IPS-18a (cell line): ENCODE results near the gene ZFP92.
"Not testable (repeated sequence)": the region's sequence is repeated elsewhere in the genome, so short reads cannot be mapped to it uniquely, and the experiment has no call there.

ENCODE experiments used
- H3K27ac ChIP-seq: one replicate; pipeline ENCODE4 v1.5.1; 2013; ENCODE audit warnings: low read length
- H3K27me3 ChIP-seq: one replicate; pipeline ENCODE4 v1.6.1; 2013; ENCODE audit warnings: mild to moderate bottlenecking, low read length; ENCODE audit not compliant: control insufficient read depth, insufficient read depth
- H3K36me3 ChIP-seq: one replicate; pipeline ENCODE4 v1.6.1; 2013; ENCODE audit warnings: low read depth, low read length; ENCODE audit not compliant: control insufficient read depth
- H3K4me1 ChIP-seq: one replicate; pipeline ENCODE4 v1.6.1; 2013; ENCODE audit warnings: low read depth, low read length; ENCODE audit not compliant: control insufficient read depth
- H3K4me3 ChIP-seq: one replicate; pipeline ENCODE4 v1.5.1; 2013; ENCODE audit warnings: low read length
- H3K9ac ChIP-seq: one replicate; pipeline ENCODE4 v1.6.1; 2013; ENCODE audit warnings: mild to moderate bottlenecking, low read length, moderate library complexity
- H3K9me3 ChIP-seq: one replicate; pipeline ENCODE4 v1.6.1; 2013; ENCODE audit warnings: low read depth, low read length; ENCODE audit not compliant: control insufficient read depth

ZFP92 gene

DNA sequence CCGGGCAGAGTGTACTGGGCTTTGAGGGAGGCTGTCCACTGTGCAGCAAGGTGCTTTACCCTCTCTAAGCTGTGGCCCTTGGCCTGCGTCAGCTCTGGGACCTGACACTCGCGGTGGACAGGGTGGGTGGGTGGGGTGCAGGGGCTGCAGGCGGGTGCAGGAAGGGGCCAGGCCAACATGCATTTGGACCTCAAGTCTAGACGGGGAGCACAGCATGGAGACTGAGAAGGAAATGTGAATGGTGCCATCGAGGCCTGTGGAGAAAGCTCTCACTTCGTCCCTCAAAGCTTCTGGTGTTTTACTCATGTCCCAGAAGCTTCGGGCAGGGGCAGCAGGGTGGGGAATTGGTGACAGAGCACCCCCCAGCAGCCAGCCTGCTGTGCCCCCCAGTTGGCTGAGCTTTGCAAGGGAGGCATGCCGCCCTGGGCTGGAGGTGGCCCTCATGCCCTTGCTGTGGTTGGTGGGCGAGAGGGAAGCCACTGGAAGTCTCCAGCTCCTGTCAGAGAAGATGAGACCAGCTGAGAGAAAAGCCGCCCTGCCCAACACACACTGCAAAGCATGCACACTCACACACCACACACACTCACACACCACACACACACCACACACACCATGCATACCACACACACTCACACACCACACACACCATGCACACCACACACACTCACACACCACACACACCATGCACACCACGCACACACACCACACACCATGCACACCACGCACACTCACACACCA is 22.4 kb upstream of the ZFP92 start:
- H3K27me3 ChIP-seq: no peaks in the 10 kb centered on the region
- H3K4me1 ChIP-seq: no peaks in the 10 kb centered on the region
- H3K27ac ChIP-seq: no peak overlapping the region
- no peaks in the 10 kb centered on the region for H3K36me3 ChIP-seq
- H3K4me3 ChIP-seq: no peak overlapping the region
- no peak overlapping the region for H3K9ac ChIP-seq
- H3K9me3 ChIP-seq: peaks cover 24% of the 10 kb centered on the region

DNA sequence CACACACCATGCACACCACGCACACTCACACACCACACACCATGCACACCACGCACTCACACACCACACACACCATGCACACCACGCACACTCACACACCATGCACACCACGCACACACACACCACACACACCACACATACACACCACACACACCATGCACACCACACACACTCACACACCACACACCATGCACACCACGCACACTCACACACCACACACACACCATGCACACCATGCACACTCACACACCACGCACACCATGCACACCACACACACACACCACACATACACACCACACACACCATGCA is 21.9 kb upstream of the ZFP92 start:
- H3K9ac ChIP-seq, H3K36me3 ChIP-seq, H3K4me3 ChIP-seq, H3K27ac ChIP-seq, H3K4me1 ChIP-seq, H3K27me3 ChIP-seq: not testable (repeated sequence)
- peaks cover 24% of the 10 kb centered on the region for H3K9me3 ChIP-seq

DNA sequence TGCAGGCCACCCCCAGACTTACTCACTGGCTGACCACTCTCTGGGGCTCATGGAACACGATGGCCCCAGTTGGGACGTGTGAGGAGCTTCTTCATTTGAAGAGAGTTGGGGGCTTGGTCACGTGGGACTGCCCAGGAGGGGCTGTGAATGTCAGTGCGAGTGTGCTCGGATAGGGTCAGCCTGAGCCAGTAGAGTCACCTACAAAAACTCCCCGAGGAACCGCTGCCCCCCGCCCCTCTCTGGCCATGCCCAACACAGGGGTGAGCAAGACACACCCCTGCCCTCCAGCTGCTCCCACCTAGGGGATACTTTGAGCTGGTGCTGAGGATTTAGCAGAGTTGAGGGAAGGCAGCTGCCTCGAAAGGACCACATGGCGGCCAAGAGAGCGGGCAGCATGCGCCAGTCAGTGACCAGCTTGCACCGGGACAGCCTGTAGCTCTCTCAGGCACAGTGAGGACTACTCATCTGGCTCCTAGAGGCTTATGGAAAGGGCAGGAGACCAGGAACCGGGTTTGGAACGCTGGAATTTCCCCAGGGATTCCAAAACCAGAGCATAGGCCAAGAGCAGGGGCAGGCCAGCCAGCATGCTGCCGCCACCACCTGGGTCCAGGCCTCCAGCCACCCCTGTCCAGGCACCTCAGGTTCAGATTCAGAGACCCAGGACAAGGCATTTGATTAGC is 18.5 kb upstream of the ZFP92 start:
- Histone ChIP-seq H3K4me1 (no peaks in the 10 kb centered on the region), H3K9me3 (peaks cover 27% of the 10 kb centered on the region)

DNA sequence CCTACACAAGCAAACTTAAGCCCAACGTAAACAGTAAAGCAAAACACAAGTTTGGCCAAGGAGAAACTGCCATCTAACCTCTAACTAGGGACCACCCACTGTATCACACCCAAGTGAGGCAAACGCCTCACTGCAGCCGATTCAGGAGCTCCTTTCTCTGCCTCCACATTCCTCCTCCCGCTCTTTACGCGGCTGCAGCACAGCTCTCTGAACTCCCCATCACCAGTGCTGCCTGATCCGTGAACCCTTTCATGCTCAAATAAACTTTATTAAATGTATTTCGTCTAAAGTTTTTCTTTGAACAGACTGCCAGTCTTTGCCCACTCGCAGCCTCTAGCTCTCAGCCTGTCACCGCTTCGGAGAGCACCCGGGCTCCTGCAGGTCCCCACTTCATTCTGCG is 16.7 kb upstream of the ZFP92 start:
- peaks cover 27% of the 10 kb centered on the region for H3K9me3 ChIP-seq
- no peaks in the 10 kb centered on the region for H3K36me3 ChIP-seq
- H3K27ac ChIP-seq: no peak overlapping the region
- no peaks in the 10 kb centered on the region for H3K4me1 ChIP-seq
- no peak overlapping the region for H3K4me3 ChIP-seq
- H3K27me3 ChIP-seq: no peaks in the 10 kb centered on the region
- H3K9ac ChIP-seq: no peak overlapping the region

More for the DNA sequence above, 18.5 kb upstream of the ZFP92 start:
- Histone ChIP-seq H3K27me3 (no peaks in the 10 kb centered on the region), H3K36me3 (no peaks in the 10 kb centered on the region), H3K9ac (no peak overlapping the region), H3K4me3 (no peak overlapping the region), H3K27ac (no peak overlapping the region)

DNA sequence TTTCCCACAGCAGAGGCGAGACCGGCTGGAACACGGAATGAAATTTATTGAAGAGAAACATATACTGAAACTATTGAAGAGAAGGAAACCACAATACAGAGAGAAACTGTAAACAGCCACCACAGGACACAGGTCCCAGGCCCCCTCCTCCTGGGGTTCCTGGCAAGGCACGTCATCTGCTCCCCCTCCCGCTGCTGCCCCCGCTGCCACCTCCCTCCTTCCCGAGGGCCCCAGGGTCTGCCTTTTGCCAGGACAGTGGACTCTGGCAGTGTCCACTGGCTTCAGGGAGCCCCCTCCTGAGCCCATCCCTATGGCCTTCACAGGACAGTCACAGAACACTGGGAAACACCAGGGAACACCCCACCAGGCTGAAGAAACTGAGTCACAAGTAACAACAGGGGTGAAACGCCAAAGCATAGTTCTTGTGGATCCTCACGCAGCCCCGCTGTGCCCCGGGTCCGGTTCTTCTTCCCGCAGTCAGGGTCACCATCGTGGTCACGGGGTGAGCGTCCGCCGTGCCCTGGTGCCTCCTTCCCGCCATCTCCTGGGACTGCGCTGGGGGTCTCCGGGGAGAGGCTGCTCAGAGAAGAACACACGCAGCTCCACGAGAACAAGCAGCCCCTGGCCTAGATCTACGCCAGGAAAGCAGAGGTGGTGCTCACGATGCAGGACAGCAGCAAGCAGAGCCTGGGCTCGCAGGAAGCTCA is 15.5 kb upstream of the ZFP92 start:
- Histone ChIP-seq H3K36me3 (no peaks in the 10 kb centered on the region), H3K4me3 (no peak overlapping the region), H3K9me3 (peaks cover 21% of the 10 kb centered on the region), H3K9ac (no peak overlapping the region), H3K27me3 (no peaks in the 10 kb centered on the region), H3K27ac (no peak overlapping the region), H3K4me1 (no peaks in the 10 kb centered on the region)

DNA sequence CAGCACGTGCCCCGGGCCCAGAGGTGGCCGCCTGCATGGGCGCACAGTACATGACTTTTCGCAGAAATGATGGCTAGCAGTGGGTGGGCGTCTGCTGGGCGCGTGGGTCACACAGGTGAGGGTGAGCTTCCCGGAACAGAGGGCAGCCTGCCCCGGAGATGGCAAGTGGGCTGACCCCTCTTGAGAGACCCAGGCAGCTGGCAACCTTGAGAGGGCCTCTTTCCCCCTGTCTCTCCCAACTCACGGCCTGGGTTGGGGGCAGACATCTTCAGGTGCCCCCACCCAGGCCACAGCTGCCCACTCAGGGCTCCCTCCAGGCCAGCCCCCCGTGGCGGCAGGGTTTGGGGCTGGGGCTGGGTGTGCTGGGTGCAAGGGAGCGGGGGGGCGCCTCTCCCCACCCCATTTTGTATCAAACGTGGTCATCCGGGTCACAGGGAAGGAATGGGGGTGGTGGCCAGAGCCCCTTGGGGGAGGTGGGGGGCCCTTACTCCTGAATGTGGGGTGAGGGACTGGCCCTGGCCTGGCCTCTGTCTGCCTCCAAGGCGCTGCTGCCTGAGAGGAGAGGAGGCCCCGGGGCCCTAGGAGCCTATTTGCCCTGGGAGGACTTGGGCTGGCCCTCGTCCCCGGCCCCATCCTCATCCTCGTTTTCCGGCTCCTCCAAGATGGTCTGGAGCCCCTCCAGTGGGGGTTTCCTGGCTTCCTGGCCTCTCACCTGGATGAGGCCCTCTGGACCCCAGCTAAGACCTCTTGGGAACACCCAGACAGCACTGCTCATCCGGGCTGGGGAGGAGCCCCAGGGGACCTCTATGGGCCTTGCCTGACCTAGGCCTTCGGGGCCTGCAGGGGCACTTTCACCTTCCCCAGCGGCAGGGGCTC is 14.7 kb upstream of the ZFP92 start:
- Histone ChIP-seq H3K27ac (no peak overlapping the region), H3K4me1 (no peaks in the 10 kb centered on the region), H3K27me3 (no peaks in the 10 kb centered on the region), H3K9ac (no peak overlapping the region), H3K4me3 (no peak overlapping the region), H3K36me3 (no peaks in the 10 kb centered on the region), H3K9me3 (peaks cover 14% of the 10 kb centered on the region)

DNA sequence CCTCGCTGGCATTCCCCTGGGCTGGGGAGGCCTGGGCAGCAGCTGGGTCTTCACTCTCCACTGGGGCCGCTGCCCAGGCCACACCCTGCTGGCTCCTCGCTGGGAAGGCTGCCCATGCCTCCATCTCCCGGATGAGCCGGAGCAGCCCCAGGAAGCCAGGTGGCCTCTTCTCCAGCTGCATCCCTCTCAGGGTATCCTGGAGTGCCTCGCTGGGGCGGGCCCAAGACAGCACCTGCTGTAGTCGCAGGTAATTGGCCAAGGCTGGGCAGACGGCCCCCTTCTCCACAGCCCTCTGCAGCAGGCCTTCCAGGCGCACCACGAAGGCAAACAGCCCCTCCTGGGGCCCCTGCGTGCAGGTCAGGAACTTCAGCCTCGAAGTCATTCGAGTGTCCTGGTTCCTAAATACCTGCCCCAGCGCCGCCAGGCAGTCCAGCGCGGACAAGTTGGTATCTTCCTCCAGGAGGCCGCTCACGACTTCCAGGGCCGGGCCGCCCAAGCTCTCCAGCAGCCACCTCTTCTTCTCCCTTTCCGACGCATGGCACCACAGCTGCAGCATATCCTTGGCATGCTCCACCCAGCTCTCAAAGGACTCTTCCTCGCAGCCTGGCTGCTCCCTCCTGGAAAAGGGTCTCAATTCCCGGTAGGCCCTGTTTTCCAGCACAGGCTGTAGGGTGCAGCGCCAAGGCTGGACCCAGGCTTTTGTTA is 13.9 kb upstream of the ZFP92 start:
- Histone ChIP-seq H3K27ac (no peak overlapping the region), H3K9me3 (peaks cover 9% of the 10 kb centered on the region), H3K9ac (no peak overlapping the region), H3K4me3 (no peak overlapping the region), H3K27me3 (no peaks in the 10 kb centered on the region), H3K36me3 (no peaks in the 10 kb centered on the region), H3K4me1 (no peaks in the 10 kb centered on the region)

DNA sequence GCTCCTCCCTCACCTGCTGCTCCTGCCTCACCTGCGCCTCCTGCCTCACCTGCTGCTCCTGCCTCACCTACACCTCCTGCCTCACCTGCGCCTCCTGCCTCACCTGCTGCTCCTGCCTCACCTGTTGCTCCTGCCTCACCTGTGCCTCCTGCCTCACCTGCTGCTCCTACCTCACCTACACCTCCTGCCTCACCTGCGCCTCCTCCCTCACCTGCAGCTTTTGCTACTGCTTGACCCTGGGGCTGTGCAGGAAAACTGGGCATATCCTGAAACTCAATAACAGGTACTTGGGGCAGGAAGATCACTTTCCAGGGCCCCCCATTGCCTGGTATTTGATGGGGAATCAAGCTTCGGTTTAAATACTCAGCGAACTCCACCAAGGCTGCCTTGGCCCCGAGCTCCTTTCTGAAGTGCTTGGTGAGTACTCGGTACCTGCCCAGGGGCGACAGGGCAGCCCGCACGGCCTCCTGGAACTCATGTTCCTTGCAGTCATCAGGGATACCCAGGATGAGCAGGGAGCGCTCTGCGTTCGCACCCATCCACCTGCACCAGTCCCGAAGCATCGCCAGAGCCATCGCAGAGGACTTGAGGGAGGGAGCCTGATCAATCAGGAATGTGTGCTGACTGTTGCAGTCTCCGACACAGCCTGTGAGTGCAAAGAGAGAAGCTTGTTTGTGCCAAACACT is 12.9 kb upstream of the ZFP92 start:
- Histone ChIP-seq H3K36me3 (no peaks in the 10 kb centered on the region), H3K9me3 (peaks cover 9% of the 10 kb centered on the region), H3K27me3 (no peaks in the 10 kb centered on the region), H3K27ac (no peak overlapping the region), H3K4me3 (no peak overlapping the region), H3K9ac (no peak overlapping the region), H3K4me1 (no peaks in the 10 kb centered on the region)

DNA sequence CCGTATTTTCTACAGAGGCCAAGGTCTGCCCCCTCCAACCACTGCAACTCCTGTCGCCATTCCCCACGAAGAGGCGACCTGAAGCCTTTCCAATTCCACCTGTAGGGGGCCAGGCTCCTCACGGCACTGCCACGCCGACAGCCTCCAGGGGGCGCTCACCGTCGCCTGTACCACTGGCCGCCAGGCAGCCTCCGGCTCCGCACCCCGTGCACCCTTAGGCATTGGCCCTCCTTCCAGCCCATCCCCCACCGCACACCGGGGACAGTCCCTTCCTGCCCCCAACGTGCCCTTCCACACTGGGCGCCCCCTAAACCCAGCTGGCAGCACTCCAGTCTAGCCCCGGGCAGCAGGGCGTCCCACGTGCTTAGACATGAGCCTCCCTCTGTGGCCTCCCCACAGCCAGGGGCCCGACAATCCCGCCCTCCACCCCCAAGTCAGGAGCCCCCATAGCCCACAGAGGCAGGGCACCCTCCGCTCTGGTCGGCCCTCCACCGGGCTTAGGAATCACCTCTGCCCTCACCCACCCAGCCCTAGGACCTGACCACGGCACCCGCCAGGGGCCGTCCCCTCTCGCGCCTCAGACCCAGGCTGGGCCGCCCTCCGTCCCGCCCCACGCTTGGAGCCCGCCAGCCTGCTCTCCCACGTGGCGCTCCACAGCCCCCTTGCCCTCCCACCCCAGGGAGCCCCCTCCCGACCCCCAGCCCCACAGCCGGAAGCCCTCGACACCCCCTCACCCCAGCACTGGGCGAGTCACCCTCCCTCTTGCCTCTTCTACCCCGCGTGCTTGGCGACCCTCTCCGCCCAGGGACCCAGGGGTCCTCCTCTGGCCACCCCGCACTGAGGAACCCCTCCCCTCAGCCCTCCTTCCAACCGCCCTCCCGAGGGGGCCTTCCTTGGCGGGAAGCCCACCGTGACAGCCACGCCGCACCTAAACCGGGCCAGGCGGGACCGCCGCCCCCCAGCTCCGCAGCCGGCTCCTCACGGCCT is 10.8 kb upstream of the ZFP92 start:
- no peak overlapping the region for H3K27ac ChIP-seq
- H3K36me3 ChIP-seq: no peaks in the 10 kb centered on the region
- H3K9me3 ChIP-seq: peaks cover 3% of the 10 kb centered on the region
- H3K27me3 ChIP-seq: no peaks in the 10 kb centered on the region
- no peak overlapping the region for H3K4me3 ChIP-seq
- H3K4me1 ChIP-seq: no peaks in the 10 kb centered on the region
- H3K9ac ChIP-seq: no peak overlapping the region
